HuH-7 (cell line): ENCODE measurements around the gene KIF26B.
"Not testable (repeated sequence)": the region's sequence is repeated elsewhere in the genome, so short reads cannot be mapped to it uniquely, and the experiment has no call there.

ENCODE experiments used
- DNase-seq: peaks from one replicate; pipeline ENCODE4 v3.0.0; 2011; ENCODE audit warnings: low spot score

The KIF26B gene

DNA sequence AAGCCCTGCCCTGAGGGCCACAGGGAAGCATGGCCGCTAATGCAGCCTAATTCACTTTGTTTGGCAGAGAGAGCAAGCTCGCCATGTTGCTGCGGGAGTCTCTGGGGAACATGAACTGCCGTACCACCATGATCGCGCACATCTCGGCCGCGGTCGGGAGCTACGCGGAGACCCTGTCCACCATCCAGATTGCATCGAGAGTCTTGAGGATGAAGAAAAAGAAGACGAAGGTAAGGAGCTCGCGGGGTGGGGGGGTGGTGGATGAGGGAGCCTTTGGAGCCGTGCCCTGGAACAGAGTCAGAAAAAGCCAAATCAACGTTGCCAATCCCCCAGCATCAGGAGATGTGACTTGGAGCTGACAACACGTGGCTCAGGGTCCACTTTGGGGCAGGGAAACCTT lies 529.4 kb downstream of the KIF26B start:
- no peak for DNase-seq

DNA sequence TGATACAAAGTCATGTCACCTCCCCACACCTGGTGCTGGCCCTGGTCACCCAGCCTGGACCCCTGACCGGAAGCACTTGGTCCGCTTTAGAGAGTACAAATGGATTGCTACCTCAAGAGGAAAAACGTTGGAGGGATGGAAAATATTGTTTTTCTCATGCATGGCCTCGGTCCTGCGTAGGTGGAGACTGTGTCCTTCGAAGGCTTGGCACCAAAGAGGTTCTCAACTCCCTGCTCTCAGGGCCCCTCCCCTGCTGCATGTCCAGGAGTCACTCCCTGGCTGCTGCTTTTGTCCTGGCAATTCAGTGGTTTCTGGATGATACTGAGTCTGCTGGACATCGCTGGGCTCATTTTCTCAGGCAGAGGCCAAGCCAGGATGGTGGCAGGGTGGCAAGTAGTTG lies 529.8 kb downstream of the KIF26B start:
- no peak for DNase-seq

DNA sequence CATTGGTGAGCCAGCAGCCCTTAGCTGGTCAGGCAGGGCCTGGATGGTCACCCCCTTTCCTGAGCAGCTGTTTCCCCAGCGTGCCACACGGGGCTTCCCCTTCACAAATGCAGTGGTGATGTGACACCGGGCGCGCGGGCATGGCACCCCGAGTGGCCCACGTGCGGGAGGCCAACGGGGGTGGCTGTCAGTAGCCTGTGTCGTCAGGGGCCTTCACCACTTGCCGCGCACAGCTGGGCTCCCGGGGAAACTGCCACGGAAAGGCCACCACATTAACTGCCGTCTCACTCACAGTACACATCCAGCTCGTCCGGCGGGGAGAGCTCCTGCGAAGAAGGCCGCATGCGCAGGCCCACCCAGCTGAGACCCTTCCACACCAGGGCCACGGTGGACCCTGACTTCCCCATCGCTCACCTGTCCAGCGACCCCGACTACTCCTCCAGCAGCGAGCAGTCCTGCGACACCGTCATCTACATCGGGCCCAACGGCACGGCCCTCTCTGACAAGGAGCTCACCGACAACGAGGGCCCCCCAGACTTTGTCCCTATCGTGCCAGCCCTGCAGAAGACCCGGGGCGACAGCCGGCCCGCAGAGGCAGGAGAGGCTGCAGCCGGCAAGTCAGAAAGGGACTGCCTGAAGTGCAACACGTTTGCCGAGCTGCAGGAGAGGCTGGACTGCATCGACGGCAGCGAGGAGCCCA lies 530.5 kb downstream of the KIF26B start:
- DNase-seq = no peak

DNA sequence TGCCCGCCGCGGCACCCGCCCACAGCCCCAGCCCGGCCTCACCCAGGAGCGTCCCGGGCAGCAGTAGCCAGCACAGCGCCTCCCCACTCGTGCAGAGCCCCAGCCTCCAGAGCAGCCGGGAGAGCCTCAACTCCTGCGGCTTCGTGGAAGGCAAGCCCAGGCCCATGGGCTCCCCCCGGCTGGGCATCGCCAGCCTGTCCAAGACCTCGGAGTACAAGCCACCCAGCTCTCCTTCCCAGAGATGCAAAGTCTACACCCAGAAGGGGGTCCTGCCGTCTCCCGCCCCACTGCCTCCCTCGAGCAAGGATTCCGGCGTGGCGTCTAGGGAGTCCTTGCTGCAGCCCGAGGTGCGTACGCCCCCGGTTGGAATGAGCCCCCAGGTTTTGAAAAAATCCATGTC lies 531.2 kb downstream of the KIF26B start:
- DNase-seq = no peak

DNA sequence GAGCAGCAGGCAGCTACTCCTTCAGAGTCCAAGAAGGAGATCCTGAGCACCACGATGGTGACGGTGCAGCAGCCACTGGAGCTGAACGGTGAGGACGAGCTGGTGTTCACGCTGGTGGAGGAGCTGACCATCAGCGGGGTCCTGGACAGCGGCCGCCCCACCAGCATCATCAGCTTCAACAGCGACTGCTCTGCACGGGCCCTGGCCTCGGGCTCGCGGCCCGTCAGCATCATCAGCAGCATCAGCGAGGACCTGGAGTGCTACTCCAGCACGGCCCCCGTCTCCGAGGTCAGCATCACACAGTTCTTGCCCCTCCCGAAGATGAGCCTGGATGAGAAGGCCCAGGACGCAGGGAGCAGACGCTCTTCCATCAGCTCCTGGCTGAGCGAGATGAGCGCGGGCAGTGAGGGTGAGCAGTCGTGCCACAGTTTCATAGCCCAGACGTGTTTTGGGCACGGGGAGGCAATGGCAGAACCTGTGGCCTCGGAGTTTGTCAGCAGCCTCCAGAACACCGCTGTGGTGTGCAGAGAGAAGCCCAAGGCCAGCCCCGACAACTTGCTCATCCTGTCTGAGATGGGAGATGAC lies 531.8 kb downstream of the KIF26B start:
- no peak for DNase-seq

- peak; percentile 63 for DNase-seq
Measured at GRCh38 chr1:245687152-245687635, 532.4 kb downstream of the KIF26B start.

- DNase-seq = peak; percentile 60
Measured at GRCh38 chr1:245687636-245688535, 533.1 kb downstream of the KIF26B start.

- DNase-seq = no peak
Measured at GRCh38 chr1:245688536-245689453, 534.0 kb downstream of the KIF26B start.

- no peak for DNase-seq
Measured at GRCh38 chr1:245690156-245690690, 535.4 kb downstream of the KIF26B start.

GRCh38 chr1:245690946-245691541 lies 536.3 kb downstream of the KIF26B start:
- DNase-seq = no peak

DNA sequence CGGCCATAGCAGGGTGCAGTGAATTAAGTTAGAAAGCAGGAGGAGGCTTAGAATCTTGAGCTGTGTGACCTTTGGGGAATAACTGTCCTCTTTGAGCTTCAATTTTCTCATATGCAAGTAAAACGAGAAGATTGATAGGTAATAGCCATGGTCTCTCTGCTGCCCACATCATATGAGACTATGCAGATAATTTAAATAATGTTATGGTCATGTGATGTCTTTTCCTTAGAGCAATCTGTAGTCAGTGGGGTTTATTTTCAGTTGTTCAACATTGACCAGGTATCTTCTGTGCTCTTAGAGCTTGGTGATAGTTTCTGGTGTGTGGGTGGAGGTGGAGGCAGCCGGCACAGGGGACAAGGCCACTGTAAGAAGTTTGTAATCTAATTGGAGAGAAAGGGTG lies 537.1 kb downstream of the KIF26B start:
- no peak for DNase-seq

- no peak for DNase-seq
Measured at GRCh38 chr1:245692318-245692717, 537.5 kb downstream of the KIF26B start.

DNA sequence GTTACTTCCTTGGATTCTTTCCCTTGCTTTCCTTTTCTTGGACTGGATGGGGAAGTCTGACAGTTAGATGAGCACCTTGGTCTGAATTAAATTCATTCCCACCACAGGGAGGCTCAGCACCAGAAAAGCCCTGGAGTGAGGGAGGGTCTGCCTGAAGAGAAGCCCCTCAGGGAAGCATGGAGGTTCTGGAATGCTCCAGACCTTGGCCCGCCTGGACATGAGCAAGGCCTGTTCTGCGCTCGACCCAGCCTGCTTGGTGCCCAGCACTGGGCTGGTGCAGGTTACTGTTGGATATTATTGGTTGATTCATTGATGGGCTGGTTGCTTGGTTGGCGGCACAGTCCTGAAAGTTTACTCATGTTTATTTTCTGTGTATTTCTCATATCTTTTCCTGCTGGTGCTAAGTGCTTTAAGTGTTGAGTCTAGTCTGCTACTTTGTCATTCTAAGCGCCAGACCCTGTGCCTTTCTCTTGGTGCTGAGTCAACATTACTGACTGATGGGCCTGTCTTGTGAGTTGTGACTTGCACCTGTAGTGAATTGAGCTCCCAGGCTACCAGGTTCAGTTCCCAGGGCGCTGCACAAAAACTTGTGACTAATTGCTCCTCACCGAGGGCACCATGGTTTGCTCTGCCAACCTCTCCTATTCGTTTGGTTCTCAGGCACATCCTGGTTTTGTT lies 538.5 kb downstream of the KIF26B start:
- no peak for DNase-seq

DNA sequence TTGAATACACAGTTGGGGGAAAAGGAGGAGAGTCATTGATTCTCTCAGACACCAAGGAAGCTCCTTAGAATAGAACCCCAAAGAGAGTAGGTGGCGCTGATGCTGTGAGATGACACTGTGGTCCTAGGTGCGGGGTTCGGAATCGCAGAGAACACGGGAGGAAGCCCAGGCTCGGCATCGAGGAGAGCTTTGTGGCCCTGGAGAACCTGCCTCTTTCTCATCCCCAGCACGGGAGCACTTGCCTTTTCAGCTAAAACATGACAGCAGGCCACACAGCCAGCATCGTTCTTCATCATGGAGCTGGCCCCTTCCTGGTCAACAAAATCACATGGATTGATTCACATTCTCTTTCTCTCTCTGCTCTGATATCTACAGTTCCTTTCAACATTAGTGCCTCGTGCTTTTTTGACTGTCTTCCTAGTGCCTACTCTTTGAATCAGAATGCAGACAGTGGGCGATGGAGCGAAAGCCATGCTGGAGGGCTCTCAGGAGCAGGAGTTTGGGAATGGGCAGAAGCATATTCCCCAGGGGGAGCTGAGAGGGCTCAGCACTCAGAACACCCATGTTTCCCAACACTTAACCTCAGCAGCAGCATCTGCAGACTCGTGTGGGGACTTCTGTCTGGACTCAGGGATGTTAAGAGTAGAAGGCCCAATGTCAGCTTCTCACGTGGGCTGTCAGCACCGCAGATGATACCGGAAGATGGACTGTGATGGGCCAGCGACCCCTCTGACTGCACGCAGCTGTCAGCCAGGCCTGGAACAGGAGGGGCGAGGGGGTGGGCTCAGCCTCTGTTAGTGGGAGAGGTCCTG lies 539.4 kb downstream of the KIF26B start:
- no peak for DNase-seq

DNA sequence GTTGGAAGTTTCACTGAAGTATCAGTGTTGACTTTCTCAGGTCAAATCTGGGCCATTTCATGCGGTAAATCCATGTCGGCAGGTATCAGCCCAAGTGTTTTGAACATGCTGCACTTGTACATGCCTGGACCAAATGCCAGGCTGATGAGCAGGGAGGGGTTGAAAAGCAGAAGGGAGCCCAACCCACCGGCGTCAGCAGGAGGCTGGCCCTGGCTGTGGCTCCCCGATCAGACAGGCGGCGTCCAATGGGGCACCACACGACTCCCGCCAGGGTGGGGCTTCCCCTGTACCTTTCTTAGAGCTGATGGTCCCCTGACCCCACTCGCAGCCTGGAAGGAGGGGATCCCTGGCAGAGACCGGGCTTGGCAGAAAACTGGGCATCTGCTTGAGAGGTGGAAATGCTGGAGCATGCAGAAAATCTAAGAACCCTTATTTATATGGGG lies 540.0 kb downstream of the KIF26B start:
- no peak for DNase-seq

- DNase-seq = no peak
Measured at GRCh38 chr1:245695211-245695610, 540.4 kb downstream of the KIF26B start.

DNA sequence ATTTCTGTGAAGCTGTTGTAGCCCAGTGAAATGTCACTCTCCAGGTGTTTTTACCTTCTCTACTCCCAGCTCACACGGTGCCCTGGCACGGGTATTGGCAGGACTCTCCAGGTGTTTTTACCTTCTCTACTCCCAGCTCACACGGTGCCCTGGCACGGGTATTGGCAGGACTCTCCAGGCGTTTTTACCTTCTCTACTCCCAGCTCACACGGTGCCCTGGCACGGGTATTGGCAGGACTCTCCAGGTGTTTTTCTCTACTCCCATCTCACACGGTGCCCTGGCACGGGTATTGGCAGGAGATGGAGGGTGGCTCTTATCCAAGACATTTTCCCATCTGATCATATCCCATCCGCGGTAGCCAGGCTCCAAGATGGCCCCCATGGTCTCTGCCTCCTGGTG lies 540.9 kb downstream of the KIF26B start:
- not testable (repeated sequence) for DNase-seq

- DNase-seq = no peak
Measured at GRCh38 chr1:245698116-245698515, 543.3 kb downstream of the KIF26B start.

GRCh38 chr1:245698860-245699259 lies 544.1 kb downstream of the KIF26B start:
- no peak for DNase-seq

DNA sequence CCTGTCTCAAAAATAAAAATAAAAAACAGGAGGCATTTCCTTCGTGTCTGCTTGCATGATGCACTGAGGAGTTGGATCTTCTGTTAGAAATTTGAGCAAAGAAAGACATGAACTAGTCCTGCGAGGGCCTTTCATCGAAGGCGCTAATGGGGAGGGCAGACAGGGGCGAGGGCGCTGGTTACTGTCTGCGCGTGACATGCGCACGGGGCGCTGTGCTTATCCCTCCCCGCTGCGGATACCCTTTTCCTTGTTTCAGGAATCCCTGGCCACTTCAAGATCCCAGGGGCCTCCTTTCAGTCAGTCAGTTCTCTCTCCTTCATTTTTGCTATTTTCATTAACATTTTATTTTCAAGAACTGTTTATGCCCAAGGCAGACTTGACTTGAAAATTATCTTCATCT lies 545.8 kb downstream of the KIF26B start:
- DNase-seq = no peak
